Astrocyte of the cerebellum (primary cell): ENCODE data around the gene SLC10A7.

Source experiments
- DNase-seq: peaks from one replicate; pipeline ENCODE4 v3.0.0-alpha.2; 2011; ENCODE audit warnings: low read depth
- H3K4me3 ChIP-seq: 2 replicates; pipeline ENCODE4 v1.5.1; 2011; ENCODE audit warnings: mild to moderate bottlenecking, low read depth, low read length, moderate library complexity
- in situ Hi-C: cut with HindIII; loops from 2 replicates; pipeline ENCODE4 v1.10.0; 2017; ENCODE audit warnings: low sequenced_read_pairs
- TF ChIP-seq, protein P1 (sequence below): IDR thresholded peaks from 2 replicates; pipeline ENCODE4 v1.5.1; 2012; ENCODE audit warnings: low read length, low read depth, moderate library complexity, mild to moderate bottlenecking; ENCODE audit errors: missing control alignments

Gene SLC10A7

DNA sequence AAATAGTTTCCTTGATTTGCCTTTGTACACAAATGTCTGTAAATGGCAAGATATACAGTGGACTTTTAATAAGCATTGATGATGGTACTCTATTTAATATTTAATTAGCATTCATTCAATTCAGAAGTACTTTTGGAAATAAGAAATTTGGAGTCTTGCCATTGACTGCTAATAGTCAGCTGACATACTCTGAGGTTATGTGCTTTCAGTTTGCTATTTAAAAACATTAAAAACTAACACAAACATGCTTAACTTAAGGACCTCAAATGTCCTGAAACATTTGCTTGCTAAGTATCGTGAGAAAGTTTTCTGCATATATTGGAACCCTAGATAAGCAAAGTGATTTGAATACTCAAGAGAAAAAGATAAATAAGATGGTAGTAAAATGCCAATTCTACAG, 242.8 kb downstream of the SLC10A7 start:
- in situ Hi-C loops = no loop called here
- TF ChIP-seq, protein P1, sequence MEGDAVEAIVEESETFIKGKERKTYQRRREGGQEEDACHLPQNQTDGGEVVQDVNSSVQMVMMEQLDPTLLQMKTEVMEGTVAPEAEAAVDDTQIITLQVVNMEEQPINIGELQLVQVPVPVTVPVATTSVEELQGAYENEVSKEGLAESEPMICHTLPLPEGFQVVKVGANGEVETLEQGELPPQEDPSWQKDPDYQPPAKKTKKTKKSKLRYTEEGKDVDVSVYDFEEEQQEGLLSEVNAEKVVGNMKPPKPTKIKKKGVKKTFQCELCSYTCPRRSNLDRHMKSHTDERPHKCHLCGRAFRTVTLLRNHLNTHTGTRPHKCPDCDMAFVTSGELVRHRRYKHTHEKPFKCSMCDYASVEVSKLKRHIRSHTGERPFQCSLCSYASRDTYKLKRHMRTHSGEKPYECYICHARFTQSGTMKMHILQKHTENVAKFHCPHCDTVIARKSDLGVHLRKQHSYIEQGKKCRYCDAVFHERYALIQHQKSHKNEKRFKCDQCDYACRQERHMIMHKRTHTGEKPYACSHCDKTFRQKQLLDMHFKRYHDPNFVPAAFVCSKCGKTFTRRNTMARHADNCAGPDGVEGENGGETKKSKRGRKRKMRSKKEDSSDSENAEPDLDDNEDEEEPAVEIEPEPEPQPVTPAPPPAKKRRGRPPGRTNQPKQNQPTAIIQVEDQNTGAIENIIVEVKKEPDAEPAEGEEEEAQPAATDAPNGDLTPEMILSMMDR = no peak
- H3K4me3 ChIP-seq = no peak overlapping the region
- no peak for DNase-seq

DNA sequence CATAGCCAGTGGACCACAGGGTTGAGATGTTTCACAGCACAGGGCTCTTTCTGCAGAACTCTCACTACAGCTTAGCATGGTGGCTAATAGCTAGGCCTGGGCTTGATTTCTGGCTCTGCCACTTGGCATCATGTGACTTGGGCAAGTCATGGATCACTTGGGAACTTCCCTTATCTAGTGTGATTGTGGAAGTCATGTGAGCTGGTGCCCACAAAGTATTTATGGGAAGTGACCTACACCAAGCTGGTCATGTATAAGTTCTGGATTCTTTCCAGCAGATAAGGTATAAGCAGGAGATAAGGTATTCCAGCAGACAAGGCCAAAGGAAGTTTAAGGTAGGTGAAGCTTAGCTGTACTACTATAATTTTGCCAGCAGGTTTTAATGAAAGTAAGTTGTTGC, 246.4 kb downstream of the SLC10A7 start:
- TF ChIP-seq, protein P1 = no peak
- in situ Hi-C loops = no loop called here
- no peak for DNase-seq
- no peak overlapping the region for H3K4me3 ChIP-seq

DNA sequence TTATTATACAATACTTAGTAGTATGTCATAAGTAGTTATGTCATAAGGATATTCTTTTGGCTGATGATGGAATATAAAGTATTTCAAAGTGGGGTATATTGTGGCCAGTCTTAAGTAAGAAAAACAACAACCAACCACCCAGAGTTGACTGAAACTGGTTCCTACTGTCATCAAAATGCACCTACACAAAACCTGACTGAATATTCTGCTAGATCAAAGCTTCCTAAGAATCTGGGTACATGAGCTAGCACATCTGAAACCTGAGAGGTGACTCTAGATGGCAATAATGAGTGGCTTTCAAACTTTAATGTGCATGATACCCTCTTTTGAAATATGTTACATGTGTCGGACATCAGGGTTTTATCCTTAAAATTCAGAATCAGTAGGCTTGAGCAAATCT, 247.0 kb downstream of the SLC10A7 start:
- TF ChIP-seq, protein P1 = no peak
- in situ Hi-C loops = no loop called here
- no peak overlapping the region for H3K4me3 ChIP-seq
- DNase-seq = no peak

DNA sequence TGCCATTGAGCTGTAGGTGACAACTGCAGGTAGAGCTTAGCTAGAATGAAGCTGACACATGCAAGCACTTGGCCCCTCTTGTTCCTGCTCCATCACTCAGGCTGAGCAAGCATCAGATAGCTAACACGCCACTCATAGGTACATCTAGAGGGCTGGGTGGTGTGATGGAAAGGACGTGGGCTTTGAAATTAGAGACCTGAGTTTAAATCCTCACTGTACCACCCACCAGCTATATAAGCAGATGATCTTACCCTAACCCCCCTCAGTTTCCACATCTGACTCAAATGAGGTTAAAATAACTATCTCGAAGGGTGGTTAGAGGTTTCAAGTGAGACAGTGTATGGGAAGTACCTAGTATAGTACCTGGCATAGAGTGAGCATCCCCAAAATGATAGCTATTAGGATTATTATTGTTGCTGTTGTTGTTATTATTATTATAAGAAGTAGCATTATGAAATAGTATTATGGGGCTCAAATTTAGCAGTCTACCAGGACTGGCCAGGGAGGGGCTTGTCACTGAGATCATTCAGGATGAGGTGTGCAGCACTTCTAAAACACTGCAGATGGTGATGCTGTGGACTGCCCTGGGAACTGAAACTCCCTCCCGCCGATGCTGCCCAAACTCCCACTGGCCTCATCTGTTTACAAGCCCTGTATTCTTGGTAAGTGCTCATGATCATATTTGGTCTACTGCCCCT, 248.4 kb downstream of the SLC10A7 start:
- TF ChIP-seq, protein P1 = no peak

DNA sequence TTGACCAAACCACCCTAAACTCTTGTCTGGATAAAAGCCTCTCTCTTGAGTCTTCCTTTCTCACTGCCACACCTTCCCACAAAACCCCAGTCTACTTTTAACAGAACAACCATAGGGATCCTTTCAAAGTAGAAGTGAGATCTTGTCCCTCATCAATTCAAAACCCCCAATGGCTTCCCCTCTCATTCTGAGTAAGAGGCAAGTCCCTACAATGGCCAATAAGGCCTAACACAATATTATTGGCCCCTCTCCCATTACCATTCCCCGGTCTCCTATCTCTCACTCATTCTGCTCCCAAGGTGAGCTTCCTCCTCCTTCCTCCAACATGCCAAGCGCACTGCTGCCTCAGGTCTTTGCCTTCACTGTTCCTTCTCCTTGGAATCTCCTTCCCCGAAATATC, 250.3 kb downstream of the SLC10A7 start:
- H3K4me3 ChIP-seq = no peak overlapping the region
- in situ Hi-C loops = no loop called here
- TF ChIP-seq, protein P1 = no peak
- no peak for DNase-seq

More for the DNA sequence above, 248.4 kb downstream of the SLC10A7 start:
- no peak for DNase-seq
- in situ Hi-C loops = no loop called here
- no peak overlapping the region for H3K4me3 ChIP-seq

DNA sequence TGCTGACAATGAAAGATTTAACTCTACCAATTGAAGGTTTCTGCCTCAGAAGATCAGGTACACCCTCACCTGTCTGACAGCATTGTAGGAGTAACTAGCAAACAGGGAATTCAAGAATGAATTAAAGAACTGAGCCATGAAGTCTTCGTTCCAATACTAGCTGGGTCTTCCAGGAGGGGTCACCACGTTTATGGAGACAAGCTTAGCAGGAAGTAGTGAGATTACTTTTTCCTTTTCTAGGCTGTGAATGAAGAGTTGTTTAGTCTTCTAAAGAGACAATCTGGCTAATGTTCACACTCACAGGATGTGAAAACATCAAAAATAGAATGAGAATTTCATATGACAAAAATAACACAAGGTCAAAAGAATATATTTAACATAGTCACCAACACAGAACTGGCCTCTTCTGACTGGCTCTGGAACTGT, 252.5 kb downstream of the SLC10A7 start:
- H3K4me3 ChIP-seq = no peak overlapping the region
- DNase-seq = no peak
- TF ChIP-seq, protein P1 = no peak
- in situ Hi-C loops = loop anchor here (5.0 kb wide), 1 partner anchor 58 kb away; no protein-coding TSS in a partner anchor

DNA sequence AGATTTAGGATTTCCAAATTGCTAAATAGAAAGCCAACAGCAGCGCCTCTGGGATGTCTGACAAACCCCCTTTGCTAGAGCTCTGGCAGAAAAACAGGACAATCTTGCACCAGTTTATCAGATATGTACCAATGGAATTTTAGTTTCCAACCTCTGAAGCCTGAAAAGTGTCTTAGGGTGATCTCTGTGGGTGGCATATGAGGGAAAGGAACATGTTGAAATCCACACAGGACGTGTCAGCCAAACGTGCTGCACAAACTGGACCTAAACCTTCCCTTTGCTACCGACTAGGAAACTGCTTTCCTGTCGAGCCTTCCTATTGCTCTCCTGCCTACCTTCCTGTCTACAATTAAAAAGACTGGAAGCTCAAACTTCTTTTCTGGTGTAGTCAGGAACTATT, 253.9 kb downstream of the SLC10A7 start:
- no peak overlapping the region for H3K4me3 ChIP-seq
- TF ChIP-seq, protein P1 = no peak
- no peak for DNase-seq
- in situ Hi-C loops = loop anchor here (5.0 kb wide), 1 partner anchor 59 kb away; no protein-coding TSS in a partner anchor
